Neural progenitor cell (in vitro differentiated cells): Measurements from ENCODE around the gene COG6. TPM values are rescaled to one million over a fixed set of nuclear protein-coding genes. Genes with fewer than 3 reads are reported as not detected.

ENCODE experiments used
- DNase-seq: peaks from one replicate; pipeline ENCODE4 v3.0.0-alpha.2; 2016; ENCODE audit warnings: low spot score
- H2AFZ ChIP-seq: fragments of 200-600 bp; sonication (generic); replicated peaks from 2 replicates; pipeline ENCODE4 v1.6.1; 2016; ENCODE audit warnings: antibody characterized with exemption
- H3F3A ChIP-seq: fragments of 200-600 bp; sonication (generic); 2 replicates; pipeline ENCODE4 v1.6.1; 2016; ENCODE audit warnings: antibody characterized with exemption, low read depth
- H3K27ac ChIP-seq: fragments of 200-600 bp; sonication (generic); 2 replicates; pipeline ENCODE4 v1.5.1; 2016; ENCODE audit warnings: mild to moderate bottlenecking
- H3K27me3 ChIP-seq: fragments of 200-600 bp; sonication (generic); 2 replicates; pipeline ENCODE4 v1.6.1; 2016; ENCODE audit warnings: mild to moderate bottlenecking, moderate library complexity
- H3K36me3 ChIP-seq: fragments of 200-600 bp; sonication (generic); 2 replicates; pipeline ENCODE4 v1.5.1; 2016
- H3K4me1 ChIP-seq: fragments of 200-600 bp; sonication (generic); 2 replicates; pipeline ENCODE4 v1.6.1; 2016; ENCODE audit warnings: mixed run types
- H3K4me2 ChIP-seq: fragments of 200-600 bp; sonication (generic); 2 replicates; pipeline ENCODE4 v1.6.1; 2016
- H3K4me3 ChIP-seq: fragments of 200-600 bp; sonication (generic); 2 replicates; pipeline ENCODE4 v1.5.1; 2016
- H3K79me2 ChIP-seq: fragments of 200-600 bp; sonication (generic); 2 replicates; pipeline ENCODE4 v1.6.1; 2016; ENCODE audit warnings: low read depth
- H3K9ac ChIP-seq: fragments of 200-600 bp; sonication (generic); 2 replicates; pipeline ENCODE4 v1.6.1; 2016
- H3K9me3 ChIP-seq: fragments of 200-600 bp; sonication (generic); 2 replicates; pipeline ENCODE4 v1.5.1; 2016; ENCODE audit warnings: low read depth
- H4K20me1 ChIP-seq: fragments of 200-600 bp; sonication (generic); 2 replicates; pipeline ENCODE4 v1.6.1; 2016; ENCODE audit warnings: low read depth
- H3K27ac Mint-ChIP-seq: 3 replicates; pipeline ENCODE4 v1.8.0; 2021; ENCODE audit warnings: mixed read lengths
- H3K27me3 Mint-ChIP-seq: 2 replicates; pipeline ENCODE4 v1.8.0; 2022; ENCODE audit warnings: low read depth, mild to moderate bottlenecking, inconsistent platforms, moderate library complexity, mixed read lengths; ENCODE audit not compliant: insufficient read depth
- H3K36me3 Mint-ChIP-seq: 3 replicates; pipeline ENCODE4 v1.8.0; 2021; ENCODE audit warnings: mixed read lengths
- H3K4me1 Mint-ChIP-seq: 3 replicates; pipeline ENCODE4 v1.8.0; 2021; ENCODE audit warnings: mixed read lengths
- H3K4me3 Mint-ChIP-seq: 3 replicates; pipeline ENCODE4 v1.8.0; 2021; ENCODE audit warnings: mild to moderate bottlenecking, moderate library complexity, mixed read lengths
- H3K9me3 Mint-ChIP-seq: 3 replicates; pipeline ENCODE4 v1.8.0; 2020; ENCODE audit warnings: mixed read lengths
- EZH2 ChIP-seq: fragments of 200-600 bp; sonication (generic); IDR thresholded peaks from 2 replicates; pipeline ENCODE4 v1.6.1; 2017; ENCODE audit warnings: antibody characterized with exemption, mild to moderate bottlenecking, moderate library complexity
- EZH2phosphoT487 ChIP-seq: fragments of 200-600 bp; sonication (generic); IDR thresholded peaks from 2 replicates; pipeline ENCODE4 v1.6.1; 2017; ENCODE audit warnings: antibody characterized with exemption
- total RNA-seq: library from RNA; depleted of rRNA; stranded (reverse); fragments of >200 nt; gene quantifications from 2 replicates; pipeline ENCODE4 v1.2.3, GENCODE V29; 2015; ENCODE audit warnings: low replicate concordance
- TF ChIP-seq, protein P1 (sequence below): fragments of 200-600 bp; sonication (generic); IDR thresholded peaks from 2 replicates; pipeline ENCODE4 v1.5.1; 2017; ENCODE audit warnings: antibody characterized with exemption, mild to moderate bottlenecking

The COG6 gene
- total RNA-seq: 18.9 and 33.1 TPM in 2 replicates

GRCh38 chr13:39655569-39656324 is at the start of gene COG6:
TSS of gene COG6 (plus strand) at chr13:39655662. CDS start at chr13:39655727, 65 bp downstream.
- no peak within 1 kb of the TSS for H3K27ac ChIP-seq
- H3K4me1 ChIP-seq: peaks cover 5% of the 10 kb centered on the region
- no peaks in the 10 kb centered on the region for H3K27me3 Mint-ChIP-seq
- H2AFZ ChIP-seq: peak within 1 kb of the TSS; percentile 97
- no peaks in the 10 kb centered on the region for H3K9me3 Mint-ChIP-seq
- DNase-seq: peak; percentile 92
- no peaks in the 10 kb centered on the region for H4K20me1 ChIP-seq
- H3K9me3 ChIP-seq: no peaks in the 10 kb centered on the region
- peaks cover 19% of the 10 kb centered on the region for H3K79me2 ChIP-seq
- H3K4me2 ChIP-seq: peak within 1 kb of the TSS; percentile 93
- H3K9ac ChIP-seq: peak within 1 kb of the TSS; percentile 49
- peak within 1 kb of the TSS; percentile 100 for H3K4me3 Mint-ChIP-seq
- H3K4me3 ChIP-seq: peak within 1 kb of the TSS; percentile 91
- TF ChIP-seq, protein P1, sequence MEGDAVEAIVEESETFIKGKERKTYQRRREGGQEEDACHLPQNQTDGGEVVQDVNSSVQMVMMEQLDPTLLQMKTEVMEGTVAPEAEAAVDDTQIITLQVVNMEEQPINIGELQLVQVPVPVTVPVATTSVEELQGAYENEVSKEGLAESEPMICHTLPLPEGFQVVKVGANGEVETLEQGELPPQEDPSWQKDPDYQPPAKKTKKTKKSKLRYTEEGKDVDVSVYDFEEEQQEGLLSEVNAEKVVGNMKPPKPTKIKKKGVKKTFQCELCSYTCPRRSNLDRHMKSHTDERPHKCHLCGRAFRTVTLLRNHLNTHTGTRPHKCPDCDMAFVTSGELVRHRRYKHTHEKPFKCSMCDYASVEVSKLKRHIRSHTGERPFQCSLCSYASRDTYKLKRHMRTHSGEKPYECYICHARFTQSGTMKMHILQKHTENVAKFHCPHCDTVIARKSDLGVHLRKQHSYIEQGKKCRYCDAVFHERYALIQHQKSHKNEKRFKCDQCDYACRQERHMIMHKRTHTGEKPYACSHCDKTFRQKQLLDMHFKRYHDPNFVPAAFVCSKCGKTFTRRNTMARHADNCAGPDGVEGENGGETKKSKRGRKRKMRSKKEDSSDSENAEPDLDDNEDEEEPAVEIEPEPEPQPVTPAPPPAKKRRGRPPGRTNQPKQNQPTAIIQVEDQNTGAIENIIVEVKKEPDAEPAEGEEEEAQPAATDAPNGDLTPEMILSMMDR: no peak
- TF ChIP-seq EZH2phosphoT487 (no peak), EZH2 (no peak)
- H3F3A ChIP-seq: peaks cover 6% of the 10 kb centered on the region
- peaks cover 13% of the 10 kb centered on the region for H3K4me1 Mint-ChIP-seq
- H3K27me3 ChIP-seq: no peaks in the 10 kb centered on the region
- H3K36me3 ChIP-seq: no peaks in the 10 kb centered on the region
- H3K27ac Mint-ChIP-seq: peak within 1 kb of the TSS; percentile 93
- no peaks in the 10 kb centered on the region for H3K36me3 Mint-ChIP-seq

GRCh38 chr13:39605677-39606320 is 49.7 kb upstream of the COG6 start:
- DNase-seq: no peak
- Histone ChIP-seq H2AFZ (no peak overlapping the region), H3K36me3 (no peaks in the 10 kb centered on the region), H3K79me2 (no peaks in the 10 kb centered on the region), H3K9ac (no peak overlapping the region), H3K9me3 (no peaks in the 10 kb centered on the region), H3K4me2 (no peak overlapping the region), H3F3A (peaks cover 7% of the 10 kb centered on the region), H3K27me3 (peaks cover 42% of the 10 kb centered on the region), H4K20me1 (no peaks in the 10 kb centered on the region), H3K4me3 (no peak overlapping the region), H3K4me1 (peaks cover 2% of the 10 kb centered on the region), H3K27ac (no peak overlapping the region)
- Mint-ChIP-seq H3K27me3 (peaks cover 3% of the 10 kb centered on the region), H3K36me3 (peaks cover 3% of the 10 kb centered on the region), H3K27ac (no peak overlapping the region), H3K4me1 (peaks cover 25% of the 10 kb centered on the region), H3K4me3 (no peak overlapping the region), H3K9me3 (peaks cover 4% of the 10 kb centered on the region)
- TF ChIP-seq EZH2: no peak
- no peak for TF ChIP-seq EZH2phosphoT487
- TF ChIP-seq, protein P1: no peak

- no peak overlapping the region for H3K4me2 ChIP-seq
- H3K36me3 ChIP-seq: no peaks in the 10 kb centered on the region
- DNase-seq: no peak
- no peaks in the 10 kb centered on the region for H3K79me2 ChIP-seq
- H3K36me3 Mint-ChIP-seq: peaks cover 3% of the 10 kb centered on the region
- TF ChIP-seq EZH2: no peak
- no peak for TF ChIP-seq EZH2phosphoT487
- TF ChIP-seq, protein P1: no peak
- H3K27ac ChIP-seq: no peak overlapping the region
- H3K4me3 ChIP-seq: no peak overlapping the region
- H3F3A ChIP-seq: peaks cover 7% of the 10 kb centered on the region
- H3K9ac ChIP-seq: no peak overlapping the region
- H3K4me1 ChIP-seq: peaks cover 10% of the 10 kb centered on the region
- no peak overlapping the region for H3K4me3 Mint-ChIP-seq
- H4K20me1 ChIP-seq: no peaks in the 10 kb centered on the region
- H3K27me3 Mint-ChIP-seq: peaks cover 3% of the 10 kb centered on the region
- H3K4me1 Mint-ChIP-seq: peaks cover 16% of the 10 kb centered on the region
- H3K27me3 ChIP-seq: peaks cover 26% of the 10 kb centered on the region
- no peaks in the 10 kb centered on the region for H3K9me3 ChIP-seq
- H3K27ac Mint-ChIP-seq: no peak overlapping the region
- H2AFZ ChIP-seq: no peak overlapping the region
- peaks cover 4% of the 10 kb centered on the region for H3K9me3 Mint-ChIP-seq
Observed at GRCh38 chr13:39607876-39608275, 47.6 kb upstream of the COG6 start.
